SIG-M5 treated with dmso at 0.1 percent for 504 hours (cell line): Measurements from ENCODE around the gene TMPRSS12.
A peak's percentile ranks its signal among the peaks of the same experiment; 100 is the strongest.
"Not testable (repeated sequence)": the region's sequence is repeated elsewhere in the genome, so short reads cannot be mapped to it uniquely, and the experiment has no call there.

Experiments used
- DNase-seq: peaks from one replicate; lab custom pipeline; 2025; ENCODE audit not compliant: unreplicated experiment; lab: John Stamatoyannopoulos, UW

The TMPRSS12 gene, protein sequence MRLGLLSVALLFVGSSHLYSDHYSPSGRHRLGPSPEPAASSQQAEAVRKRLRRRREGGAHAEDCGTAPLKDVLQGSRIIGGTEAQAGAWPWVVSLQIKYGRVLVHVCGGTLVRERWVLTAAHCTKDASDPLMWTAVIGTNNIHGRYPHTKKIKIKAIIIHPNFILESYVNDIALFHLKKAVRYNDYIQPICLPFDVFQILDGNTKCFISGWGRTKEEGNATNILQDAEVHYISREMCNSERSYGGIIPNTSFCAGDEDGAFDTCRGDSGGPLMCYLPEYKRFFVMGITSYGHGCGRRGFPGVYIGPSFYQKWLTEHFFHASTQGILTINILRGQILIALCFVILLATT

DNA sequence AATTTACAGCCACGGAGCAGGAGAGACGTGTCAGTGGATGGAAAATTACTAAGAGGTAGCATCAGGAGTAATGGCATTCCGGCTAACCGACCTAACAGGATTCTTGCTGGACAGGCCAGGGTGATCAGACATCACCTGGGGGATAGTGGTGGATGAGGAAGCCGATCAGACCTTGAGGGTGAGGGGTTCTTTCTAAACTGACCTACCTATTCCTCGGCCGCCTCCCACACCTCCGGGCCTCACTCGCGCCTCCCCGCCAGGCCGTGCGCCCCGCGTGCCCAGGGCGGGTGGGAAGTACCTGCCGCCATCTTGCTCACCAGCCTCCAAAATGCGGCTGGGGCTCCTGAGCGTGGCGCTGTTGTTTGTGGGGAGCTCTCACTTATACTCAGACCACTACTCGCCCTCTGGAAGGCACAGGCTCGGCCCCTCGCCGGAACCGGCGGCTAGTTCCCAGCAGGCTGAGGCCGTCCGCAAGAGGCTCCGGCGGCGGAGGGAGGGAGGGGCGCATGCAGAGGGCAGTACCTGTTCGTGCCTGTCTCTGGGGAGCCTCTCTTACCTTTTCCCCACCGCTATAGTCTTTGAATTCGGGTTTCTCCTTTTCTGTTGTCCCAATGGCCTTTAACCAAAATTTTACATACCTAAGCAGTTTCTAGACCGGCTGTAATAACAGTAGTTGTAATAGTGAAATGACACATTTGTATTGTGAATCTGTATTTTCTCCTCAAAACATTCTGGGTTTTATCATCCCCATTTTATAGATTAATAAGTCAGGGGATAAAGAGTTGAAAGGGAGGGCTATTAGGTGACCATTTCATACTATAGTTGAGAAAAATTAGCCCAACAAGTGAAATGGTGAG is at the start of gene TMPRSS12:
Gene TMPRSS12 (plus strand): TSS at position 290 of the 857 bp plus-strand sequence. CDS start 39 bp downstream, at position 329.
- no peak for DNase-seq

DNA sequence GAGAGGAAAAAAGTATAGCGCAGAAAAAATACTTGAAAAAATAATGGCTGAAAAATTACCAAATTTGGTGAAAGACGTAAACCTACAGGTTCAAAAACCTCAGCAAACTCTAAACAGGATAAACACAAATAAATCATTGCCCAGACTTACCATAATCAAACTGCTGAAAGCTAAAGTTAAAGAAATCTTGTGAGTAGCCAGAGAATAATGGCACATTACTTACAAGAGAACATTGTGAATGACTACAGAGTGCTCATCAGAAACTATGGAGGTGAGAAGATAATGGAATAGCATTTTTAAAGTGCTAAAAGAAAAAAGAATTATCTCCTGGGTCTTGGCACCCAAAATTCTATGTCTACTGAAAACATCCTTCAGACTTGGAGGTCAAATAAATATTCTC is 42.8 kb upstream of the TMPRSS12 start:
- DNase-seq: no peak

DNA sequence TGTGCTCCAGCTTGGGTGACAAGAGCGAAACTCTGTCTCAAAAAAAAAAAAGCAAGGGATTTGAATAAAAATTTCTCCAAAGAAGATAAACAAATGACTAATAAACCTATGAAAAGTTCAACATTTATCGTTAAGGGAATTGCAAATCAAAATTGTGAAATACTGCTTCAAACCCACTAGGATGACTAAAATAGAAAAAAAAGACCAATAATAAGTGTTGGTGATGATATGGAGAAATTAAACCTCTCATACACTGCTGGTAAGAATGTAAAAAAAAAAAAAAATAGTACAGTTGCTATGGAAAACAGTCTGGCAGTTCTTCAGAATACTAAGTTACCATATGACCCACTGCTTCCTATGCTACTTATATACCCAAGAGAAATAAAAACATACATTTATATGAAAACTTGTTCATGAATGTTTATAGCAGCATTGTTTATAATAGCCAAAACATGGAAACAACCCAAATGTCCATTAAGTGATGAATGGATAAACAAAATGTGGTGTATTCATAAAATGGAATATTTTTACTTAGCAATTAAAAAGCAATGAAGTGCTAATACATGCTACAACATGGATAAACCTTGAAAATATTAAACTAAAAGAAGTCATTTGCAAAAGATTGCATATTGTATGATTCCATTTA is 39.4 kb upstream of the TMPRSS12 start:
- no peak for DNase-seq

DNA sequence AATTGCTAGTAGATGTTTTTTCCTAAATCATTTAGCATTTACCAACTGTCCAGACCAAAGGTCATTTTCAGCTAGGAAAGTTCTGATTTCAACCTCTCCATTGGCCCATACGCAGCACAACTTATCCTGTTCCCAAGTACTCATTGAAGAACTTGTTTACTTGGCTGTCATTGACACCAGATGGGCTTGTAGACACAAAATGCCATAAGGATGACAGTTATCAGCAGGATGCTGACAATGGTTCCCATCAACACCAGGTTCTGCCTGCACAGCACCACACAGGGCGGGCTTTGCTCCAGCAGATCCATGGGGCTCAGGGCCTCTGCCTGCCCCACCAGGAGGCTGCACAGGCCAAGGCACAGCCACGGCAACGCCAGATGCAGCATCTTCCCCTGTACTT is 36.5 kb upstream of the TMPRSS12 start:
- DNase-seq: no peak

DNA sequence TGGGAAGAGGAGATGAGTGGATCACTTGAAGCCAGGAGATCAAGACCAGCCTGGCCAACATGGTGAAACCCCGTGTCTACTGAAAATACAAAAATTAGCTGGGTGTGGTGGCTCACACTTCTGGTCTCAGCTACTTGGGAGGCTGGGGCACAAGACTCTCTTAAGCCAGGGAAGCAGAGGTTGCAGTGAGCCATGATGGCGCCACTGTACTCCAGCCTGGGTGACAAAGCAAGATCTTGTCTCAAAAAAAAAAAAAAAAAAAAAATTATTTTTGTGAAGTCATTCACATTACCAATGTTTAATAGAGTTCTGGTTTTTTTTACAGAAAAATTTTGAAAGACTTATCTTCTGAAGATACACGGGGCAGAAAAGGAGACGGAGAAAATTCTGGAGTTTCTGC is 33.6 kb upstream of the TMPRSS12 start:
- not testable (repeated sequence) for DNase-seq

DNA sequence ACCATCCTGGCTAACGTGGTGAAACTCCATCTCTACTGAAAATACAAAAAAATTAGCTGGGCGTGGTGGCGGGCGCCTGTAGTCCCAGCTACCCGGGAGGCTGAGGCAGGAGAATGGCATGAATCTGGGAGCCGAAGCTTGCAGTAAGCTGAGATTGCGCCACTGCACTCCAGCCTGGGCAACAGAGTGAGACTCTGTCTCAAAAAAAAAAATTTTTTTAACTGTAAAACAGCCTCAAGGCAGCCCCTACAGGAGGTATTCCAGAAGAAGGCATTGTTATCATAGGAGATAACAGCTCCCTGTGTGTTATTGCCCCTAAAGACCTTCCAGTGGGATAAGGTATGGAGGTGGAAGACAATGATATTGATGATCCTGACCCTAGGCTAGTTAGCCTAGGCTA is 27.8 kb upstream of the TMPRSS12 start:
- not testable (repeated sequence) for DNase-seq

DNA sequence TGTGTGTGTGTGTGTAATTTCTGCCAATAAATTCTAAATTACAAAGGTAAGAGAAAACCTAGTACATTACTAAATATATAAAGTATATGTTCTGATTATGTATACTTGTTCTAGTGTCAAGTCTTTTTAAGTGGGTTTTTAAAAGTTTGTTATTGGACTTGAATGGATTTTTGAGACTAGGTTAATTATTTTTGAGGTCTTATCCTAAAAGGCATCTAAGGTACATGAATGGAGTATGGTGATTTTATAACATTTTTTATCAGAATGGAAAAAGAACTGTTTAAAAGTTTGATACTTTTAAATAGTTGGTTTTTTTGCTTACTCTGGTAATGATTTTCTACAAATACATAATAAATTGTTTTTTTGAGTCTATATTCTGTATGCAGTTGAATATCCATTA is 22.5 kb upstream of the TMPRSS12 start:
- no peak for DNase-seq

DNA sequence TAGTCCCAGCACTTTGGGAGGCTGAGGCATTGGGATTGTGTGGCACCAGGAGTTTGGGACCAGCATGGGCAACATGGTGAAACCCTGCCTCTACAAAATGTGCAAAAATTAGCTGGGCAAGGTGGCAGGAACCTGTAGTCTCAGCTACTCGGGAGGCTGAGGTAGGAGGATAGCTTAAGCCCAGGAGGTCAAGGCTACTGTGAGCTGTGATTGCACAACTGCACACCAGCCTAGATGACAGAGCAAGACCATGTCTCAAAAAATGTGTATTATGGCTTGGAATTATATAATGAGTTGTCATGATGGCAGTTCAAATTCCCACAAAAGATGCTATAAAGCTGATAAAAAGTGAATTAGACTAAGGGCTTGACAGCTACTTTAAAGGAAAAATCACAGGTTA is 20.6 kb upstream of the TMPRSS12 start:
- no peak for DNase-seq

DNA sequence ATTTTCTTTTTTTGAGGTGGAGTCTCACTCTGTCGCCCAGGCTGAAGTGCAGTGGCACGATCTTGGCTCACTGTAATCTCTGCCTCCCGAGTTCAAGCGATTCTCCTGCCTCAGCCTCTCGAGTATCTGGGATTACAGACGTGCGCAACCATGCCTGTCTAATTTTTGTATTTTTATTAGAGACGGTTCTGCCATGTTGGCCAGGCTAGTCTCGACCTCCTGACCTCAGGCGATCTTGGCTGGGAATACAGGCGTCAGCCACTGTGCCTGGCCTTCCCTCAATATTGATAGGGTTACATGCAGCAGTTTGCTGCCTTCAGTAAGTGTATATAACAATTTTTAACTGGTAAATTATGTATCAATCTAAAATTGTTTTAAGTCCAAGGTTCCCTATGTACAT is 19.0 kb upstream of the TMPRSS12 start:
- not testable (repeated sequence) for DNase-seq

DNA sequence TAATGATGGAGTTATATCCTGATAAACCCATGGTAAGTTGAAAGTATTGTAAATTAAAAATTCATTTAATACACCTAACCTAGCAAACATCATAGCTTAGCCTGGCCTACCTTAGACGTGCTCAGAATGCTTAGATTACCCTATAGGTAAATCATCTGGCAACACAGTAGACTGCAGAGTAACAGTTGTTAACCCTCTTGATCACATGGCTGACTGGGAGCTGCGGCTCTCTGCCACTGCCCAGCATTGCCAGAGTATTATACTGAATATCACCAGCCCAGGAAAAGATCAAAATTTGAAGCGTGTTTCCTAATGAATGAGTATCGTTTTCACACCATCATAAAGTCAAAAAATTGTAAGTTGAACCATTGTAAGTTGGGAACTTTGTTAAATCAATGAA is 17.8 kb upstream of the TMPRSS12 start:
- no peak for DNase-seq

DNA sequence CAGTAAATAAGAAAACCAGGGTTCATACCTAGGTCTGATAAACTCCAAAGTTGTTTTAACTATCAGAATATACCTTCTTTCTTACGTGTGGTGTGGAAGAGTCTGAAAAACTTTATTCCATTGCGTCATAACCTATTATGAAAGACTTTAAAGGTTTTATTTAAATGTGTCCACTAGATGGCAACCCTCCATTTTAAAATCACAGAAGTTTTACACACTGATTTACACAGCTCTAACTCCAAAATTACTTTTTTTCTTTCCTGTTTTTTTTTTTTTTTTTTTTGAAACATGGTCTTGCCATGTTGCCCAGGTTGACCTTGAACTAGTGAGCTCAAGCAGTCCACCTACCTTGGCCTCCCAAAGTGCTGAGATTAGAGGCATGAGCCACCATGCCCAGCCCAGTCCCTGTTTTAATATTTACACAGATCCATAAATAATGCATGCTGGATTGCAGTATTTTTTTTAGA is 17.3 kb upstream of the TMPRSS12 start:
- peak; percentile 76 for DNase-seq

DNA sequence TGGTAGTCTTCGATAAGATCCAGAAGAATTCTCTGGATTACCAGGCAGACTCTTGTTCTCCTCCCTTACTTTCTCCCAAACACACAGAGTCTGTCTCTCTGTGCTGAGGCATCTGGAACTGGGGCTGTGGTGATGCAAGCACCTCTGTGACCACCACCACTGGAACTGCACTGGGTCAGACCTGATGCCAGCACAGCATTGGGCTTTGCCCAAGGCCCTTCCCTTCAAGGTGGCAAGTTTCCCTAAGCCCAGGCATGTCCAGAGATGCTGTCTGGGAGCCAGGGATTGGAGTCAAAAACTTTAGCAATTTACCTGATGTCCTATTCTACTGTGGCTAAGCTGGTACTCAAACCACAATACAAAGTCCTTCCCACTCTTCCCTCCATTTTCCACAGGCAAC is 14.6 kb upstream of the TMPRSS12 start:
- DNase-seq: no peak

DNA sequence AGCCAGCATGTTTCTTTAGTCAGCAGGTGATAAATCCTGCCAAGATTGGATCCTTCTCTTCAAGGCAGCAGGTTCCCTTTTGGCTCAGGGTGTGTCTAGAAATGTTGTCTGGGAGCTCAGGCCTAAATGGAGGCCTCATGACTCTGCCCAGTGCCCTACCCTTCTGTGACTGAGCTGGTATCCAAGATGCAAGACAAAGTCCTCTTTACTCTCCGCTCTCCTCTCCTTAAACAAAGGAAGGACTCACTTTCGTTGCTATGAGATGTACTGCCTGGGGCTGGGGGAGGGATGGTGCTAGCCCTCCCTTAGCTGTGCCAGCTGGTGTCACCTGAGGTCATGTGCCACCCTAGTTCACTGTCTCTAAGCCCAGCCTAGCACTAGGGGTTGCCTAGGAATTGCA is 13.8 kb upstream of the TMPRSS12 start:
- DNase-seq: no peak

DNA sequence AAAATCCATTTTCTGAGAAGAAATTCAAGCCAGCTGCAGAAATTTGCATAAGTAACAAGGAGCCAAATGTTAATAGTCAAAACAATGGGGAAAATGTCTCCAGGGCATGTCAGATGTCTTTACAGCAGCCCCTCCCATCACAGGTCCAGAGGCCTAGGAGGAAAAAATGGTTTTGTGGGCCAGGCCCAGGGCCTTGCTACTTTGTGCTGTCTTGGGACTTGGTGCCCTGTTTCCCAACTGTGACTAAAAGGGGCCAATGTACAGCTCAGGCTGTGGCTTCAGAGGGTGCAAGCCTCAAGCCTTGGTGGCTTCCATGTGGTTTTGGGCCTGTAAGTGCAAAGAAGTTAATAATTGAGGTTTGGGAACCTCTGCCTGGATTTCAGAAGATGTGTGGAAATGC is 8.9 kb upstream of the TMPRSS12 start:
- DNase-seq: not testable (repeated sequence)

DNA sequence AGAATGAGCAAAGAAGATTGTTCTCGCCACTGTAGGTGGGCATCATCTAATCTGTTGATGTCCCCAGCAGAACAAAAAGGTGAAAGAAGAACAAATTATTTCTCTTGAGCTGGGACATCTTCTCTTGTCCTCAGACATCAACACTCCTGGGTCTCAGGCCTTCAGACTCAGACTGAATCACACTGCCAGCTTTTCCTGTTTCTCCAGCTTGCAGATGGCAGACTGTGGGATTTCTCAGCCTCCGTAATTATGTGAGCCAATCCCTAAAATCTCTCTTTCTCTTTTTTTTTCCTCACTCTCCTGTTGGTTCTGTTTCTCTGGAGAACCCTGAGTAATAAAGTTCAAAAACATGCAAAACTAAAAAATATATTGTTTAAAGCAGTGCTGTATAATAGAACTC is 3.7 kb upstream of the TMPRSS12 start:
- no peak for DNase-seq

DNA sequence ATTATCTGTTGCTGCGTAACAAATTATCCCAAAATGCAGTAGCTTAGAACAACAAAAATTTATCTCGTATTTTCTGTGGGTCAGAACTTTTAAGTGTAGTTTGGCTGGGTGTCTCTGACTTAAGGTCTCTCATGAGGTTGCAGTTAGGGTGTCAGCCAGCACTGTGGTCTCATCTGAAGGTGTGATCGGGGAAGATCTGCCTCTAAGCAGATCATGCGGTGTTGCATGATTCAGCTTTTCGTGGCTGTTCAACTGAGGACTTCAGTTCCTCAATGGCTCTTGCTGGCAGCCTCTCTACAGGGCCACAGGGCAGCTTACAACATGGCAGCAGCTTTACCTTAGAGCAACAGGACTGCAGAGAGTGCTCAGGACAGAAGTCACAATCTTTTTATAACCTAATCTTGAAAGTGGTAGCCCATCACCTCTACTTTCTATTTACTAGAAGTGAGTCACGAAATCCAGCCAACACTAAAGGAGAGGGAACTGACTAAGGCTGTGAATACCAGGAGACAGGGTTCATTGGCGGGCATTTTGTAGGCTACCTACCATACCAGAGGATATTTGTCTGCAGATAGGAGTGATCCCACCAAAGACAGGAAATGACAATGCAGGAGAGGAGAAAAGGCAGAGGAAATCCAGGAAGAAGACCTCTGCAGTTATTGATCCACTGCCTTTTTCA is 1.8 kb upstream of the TMPRSS12 start:
- DNase-seq: no peak

DNA sequence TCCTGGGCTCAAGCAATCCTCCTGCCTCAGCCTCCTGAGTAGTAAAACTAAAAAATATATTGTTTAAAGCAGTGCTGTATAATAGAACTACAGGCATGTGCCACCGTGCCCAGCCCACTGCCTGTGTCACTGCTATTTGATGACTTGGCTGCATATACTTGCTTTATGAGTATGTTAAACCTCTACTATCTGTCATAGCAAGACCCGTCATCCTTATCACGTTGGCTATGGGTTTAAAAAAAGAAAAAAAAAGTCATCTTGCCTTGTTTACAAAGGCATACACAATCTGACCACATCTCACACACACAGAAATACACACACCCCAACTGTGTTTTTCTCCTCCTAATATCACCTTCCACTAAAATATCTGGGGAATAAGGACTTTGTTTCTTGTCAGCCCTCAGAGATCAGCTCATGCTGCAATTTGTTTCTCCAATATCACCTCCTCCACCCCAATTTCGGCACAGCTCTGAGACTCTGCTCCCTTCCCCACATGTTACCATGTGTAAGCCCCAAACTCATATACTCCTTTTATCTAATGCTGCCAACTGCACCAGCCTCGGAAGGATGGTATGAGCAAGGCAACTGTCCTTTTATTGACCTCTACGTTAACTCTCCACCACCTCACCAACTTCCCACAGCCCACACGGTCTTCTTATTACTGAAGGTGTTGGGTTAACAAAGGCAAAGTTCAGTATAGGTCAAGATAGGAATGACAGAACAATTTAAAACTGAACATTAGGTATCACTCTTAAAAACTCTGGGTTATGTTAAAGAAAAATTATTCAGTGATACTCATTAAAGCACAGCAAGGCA is 802 bp upstream of the TMPRSS12 start:
- no peak for DNase-seq

DNA sequence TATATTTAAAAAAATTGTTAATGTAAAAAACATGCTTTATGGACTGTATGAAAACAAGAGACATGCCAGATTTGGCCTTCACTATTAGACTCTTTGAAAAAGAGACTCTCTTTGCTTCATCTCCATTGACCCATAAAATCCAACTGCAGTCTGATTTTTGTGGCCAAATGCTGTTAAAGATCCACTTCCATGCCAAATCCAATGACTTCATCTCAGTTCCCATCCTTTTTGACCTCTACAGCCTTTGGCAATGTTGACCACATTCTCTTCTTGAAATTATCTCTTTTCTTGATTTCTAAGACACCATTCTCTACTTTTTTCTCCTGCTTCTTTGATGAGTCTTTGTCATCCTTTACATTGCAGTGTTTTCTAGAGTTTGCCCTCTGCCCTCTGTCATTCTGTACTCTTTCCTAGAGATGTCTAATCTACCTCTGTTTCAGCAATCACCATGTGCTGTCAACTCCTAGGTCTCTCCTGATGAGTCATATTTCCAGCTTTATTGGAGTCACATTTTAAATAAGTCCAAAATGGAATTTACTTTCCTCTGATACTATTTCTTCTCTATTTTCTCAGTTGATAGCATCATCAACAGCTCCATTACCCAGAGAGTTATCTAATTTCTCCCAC is 2.4 kb downstream of the TMPRSS12 start:
- no peak for DNase-seq

DNA sequence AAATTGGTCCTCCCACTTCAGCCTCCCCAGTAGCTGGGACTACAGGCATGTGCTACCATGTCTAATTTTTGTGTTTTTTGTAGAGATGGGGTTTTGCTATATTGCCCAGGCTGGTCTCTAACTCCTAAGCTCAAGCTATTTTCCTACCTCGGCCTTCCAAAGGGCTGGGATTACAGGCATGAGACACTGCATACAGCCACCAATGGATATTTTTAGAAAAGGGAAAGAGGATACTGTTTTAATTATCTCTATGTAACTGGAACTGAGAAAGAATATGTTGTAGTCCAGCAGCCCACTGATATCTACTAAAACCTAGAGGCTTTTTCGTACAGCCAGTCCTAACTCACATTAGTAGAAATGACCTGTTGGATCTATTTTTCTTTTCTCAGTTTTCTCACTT is 6.2 kb downstream of the TMPRSS12 start:
- DNase-seq: no peak

DNA sequence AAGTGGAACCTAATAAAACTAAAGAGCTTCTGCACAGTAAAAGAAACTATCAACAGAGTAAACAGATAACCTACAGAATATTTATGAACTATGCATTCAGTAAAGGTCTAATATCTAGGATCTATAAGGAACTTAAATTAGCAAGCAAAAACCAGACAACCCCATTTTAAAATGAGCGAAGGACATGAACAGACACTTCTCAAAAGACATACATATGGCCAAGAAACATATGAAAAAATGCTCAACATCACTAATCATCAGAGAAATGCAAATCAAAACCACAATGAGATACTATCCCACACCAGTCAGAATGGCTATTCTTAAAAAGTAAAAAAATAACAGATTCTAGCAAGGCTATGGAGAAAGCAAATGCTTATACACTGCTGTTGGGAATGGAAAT is 12.5 kb downstream of the TMPRSS12 start:
- not testable (repeated sequence) for DNase-seq
